Gastroesophageal sphincter (tissue), 4 donors: ENCODE measurements around the gene TUBGCP5. TPM values are rescaled to one million over a fixed set of nuclear protein-coding genes. Genes with fewer than 3 reads are reported as not detected.
"Not testable (repeated sequence)": the region's sequence is repeated elsewhere in the genome, so short reads cannot be mapped to it uniquely, and the experiment has no call there.

Experiments
- ATAC-seq: fragments of 150-250 bp; one replicate; pipeline ENCODE4 v1.9.1; 2016; ENCODE audit warnings: mild to moderate bottlenecking, moderate library complexity
- H3K27ac ChIP-seq, 4 donors: fragments of 200-600 bp; sonication (generic) in 3 of 4; 1 replicate in 3 of 4; 2 replicates in 1 of 4; pipeline ENCODE4 v1.5.1; 2016 to 2019
- H3K27me3 ChIP-seq: fragments of 200-600 bp; sonication (generic); one replicate; pipeline ENCODE4 v1.5.1; 2019
- H3K36me3 ChIP-seq, 2 donors: fragments of 200-600 bp; sonication (generic); one replicate each; pipeline ENCODE4 v1.5.1; 2019; ENCODE audit warnings: control low read depth in 1 of 2
- H3K4me1 ChIP-seq, 3 donors: fragments of 200-600 bp; sonication (generic); 1 replicate in 2 of 3; 2 replicates in 1 of 3; pipeline ENCODE4 v1.5.1; 2016 to 2019; ENCODE audit warnings: control low read depth in 2 of 3
- H3K4me3 ChIP-seq, 2 donors: fragments of 200-600 bp; sonication (generic); one replicate each; pipeline ENCODE4 v1.5.1; 2019; ENCODE audit warnings: mild to moderate bottlenecking in 1 of 2, moderate library complexity in 1 of 2
- H3K9me3 ChIP-seq, 3 donors: fragments of 200-600 bp; sonication (generic); one replicate each; pipeline ENCODE4 v1.5.1; 2017 to 2019; ENCODE audit warnings: control low read depth in 2 of 3
- CTCF ChIP-seq, 4 experiments: fragments of 200-600 bp in 2 of 4; fragments of 450-650 bp in 2 of 4; sonication (generic) in 1 of 4; IDR thresholded peaks; one replicate each; pipeline ENCODE4 v1.5.1; 2017 to 2019; ENCODE audit warnings: antibody characterized with exemption in 4 of 4, mild to moderate bottlenecking in 2 of 4, moderate library complexity in 2 of 4
- EP300 ChIP-seq: sonication (generic); formaldehyde crosslinking; IDR thresholded peaks from one replicate; pipeline ENCODE4 v1.6.1; 2017; ENCODE audit warnings: antibody characterized with exemption, mild to moderate bottlenecking
- POLR2A ChIP-seq, 2 donors: fragments of 450-650 bp; IDR thresholded peaks; one replicate each; pipeline ENCODE4 v1.6.1; 2017; ENCODE audit warnings: antibody characterized with exemption in 2 of 2, mild to moderate bottlenecking in 2 of 2, moderate library complexity in 1 of 2
- POLR2AphosphoS5 ChIP-seq: sonication (generic); formaldehyde crosslinking; IDR thresholded peaks from one replicate; pipeline ENCODE4 v1.6.1; 2017; ENCODE audit warnings: antibody characterized with exemption
- WGBS, 2 donors: methylation state at CpG; one replicate each; pipeline ENCODE4 v1.1.5; 2018; ENCODE audit warnings: low coverage in 1 of 2; 5-methylcytosine and 5-hydroxymethylcytosine counted together
- total RNA-seq, 4 donors: library from RNA; depleted of rRNA; stranded (reverse); fragments of >200 nt; gene quantifications; one replicate each; pipeline ENCODE4 v1.1.0, GENCODE V29; 2016

Gene TUBGCP5
- total RNA-seq, 4 donors from 2014 or later: 12.7 to 25.3 (median 21.7) TPM

- Histone ChIP-seq H3K9me3 (no peaks in the 10 kb centered on the region), H3K27ac (no peak overlapping the region), H3K4me3 (no peak overlapping the region), H3K27me3 (no peaks in the 10 kb centered on the region), H3K4me1 (no peaks in the 10 kb centered on the region), H3K36me3 (peaks cover 0 to 77% of the 10 kb centered on the region in 2 donors)
- TF ChIP-seq POLR2AphosphoS5: no peak
- no peak for TF ChIP-seq POLR2A (IDR thresholded peaks at IDR 0.05)
- no peak for TF ChIP-seq CTCF (IDR thresholded peaks at IDR 0.05)
- WGBS, 2 donors: 82 to 93% methylated on average over 7 of the region's 7 CpGs
- ATAC-seq: no peak
Measured at GRCh38 chr15:22995795-22996194, 43.6 kb downstream of the TUBGCP5 start.

- peaks cover 0 to 38% of the 10 kb centered on the region in 2 donors for H3K36me3 ChIP-seq
- no peaks in the 10 kb centered on the region for H3K4me1 ChIP-seq
- no peak overlapping the region for H3K4me3 ChIP-seq
- no peaks in the 10 kb centered on the region for H3K9me3 ChIP-seq
- 72% methylated on average over 3 of the region's 5 CpGs; no CpG with 5 or more reads in 1 of the 2 donors for WGBS, 2 donors
- no peaks in the 10 kb centered on the region for H3K27me3 ChIP-seq
- H3K27ac ChIP-seq: no peak overlapping the region
- TF ChIP-seq POLR2A (IDR thresholded peaks at IDR 0.05) (no peak), CTCF (IDR thresholded peaks at IDR 0.05) (no peak), POLR2AphosphoS5 (no peak), EP300 (no peak)
- no peak for ATAC-seq
Measured at GRCh38 chr15:22992024-22992326, 47.4 kb downstream of the TUBGCP5 start.

- Histone ChIP-seq H3K9me3 (no peaks in the 10 kb centered on the region), H3K4me3 (no peak overlapping the region), H3K36me3 (peaks cover 0 to 19% of the 10 kb centered on the region in 2 donors), H3K27ac (no peak overlapping the region), H3K27me3 (no peaks in the 10 kb centered on the region), H3K4me1 (no peaks in the 10 kb centered on the region)
- ATAC-seq: no peak
- 69 to 87% methylated on average over 4 to 5 of the region's 7 CpGs for WGBS, 2 donors
- TF ChIP-seq POLR2AphosphoS5 (no peak), POLR2A (IDR thresholded peaks at IDR 0.05) (no peak), CTCF (IDR thresholded peaks at IDR 0.05) (no peak), EP300 (no peak)
Measured at GRCh38 chr15:22989576-22990477, 49.5 kb downstream of the TUBGCP5 start.

- no peak for ATAC-seq
- Histone ChIP-seq H3K9me3 (no peaks in the 10 kb centered on the region), H3K27me3 (no peaks in the 10 kb centered on the region), H3K27ac (no peak overlapping the region), H3K36me3 (peaks cover 0 to 9% of the 10 kb centered on the region in 2 donors), H3K4me1 (no peaks in the 10 kb centered on the region), H3K4me3 (no peak overlapping the region)
- 75 to 86% methylated on average over 5 to 7 of the region's 7 CpGs for WGBS, 2 donors
- TF ChIP-seq POLR2A (IDR thresholded peaks at IDR 0.05): no peak
- no peak for TF ChIP-seq CTCF (IDR thresholded peaks at IDR 0.05)
- TF ChIP-seq POLR2AphosphoS5: no peak
- no peak for TF ChIP-seq EP300
Measured at GRCh38 chr15:22988811-22989210, 50.6 kb downstream of the TUBGCP5 start.

GRCh38 chr15:22981931-22982330 lies 57.4 kb downstream of the TUBGCP5 start:
- peaks cover 0 to 30% (median 5%) of the 10 kb centered on the region in 3 donors for H3K4me1 ChIP-seq
- not testable (repeated sequence) for H3K4me3 ChIP-seq, H3K27me3 ChIP-seq, H3K9me3 ChIP-seq, ATAC-seq, H3K27ac ChIP-seq, H3K36me3 ChIP-seq
- 80 to 84% methylated on average over 8 to 11 of the region's 11 CpGs for WGBS, 2 donors
